ENCODE data around the gene HDAC5.
"Not testable (repeated sequence)": the region's sequence is repeated elsewhere in the genome, so short reads cannot be mapped to it uniquely, and the experiment has no call there.

Gene HDAC5

DNA sequence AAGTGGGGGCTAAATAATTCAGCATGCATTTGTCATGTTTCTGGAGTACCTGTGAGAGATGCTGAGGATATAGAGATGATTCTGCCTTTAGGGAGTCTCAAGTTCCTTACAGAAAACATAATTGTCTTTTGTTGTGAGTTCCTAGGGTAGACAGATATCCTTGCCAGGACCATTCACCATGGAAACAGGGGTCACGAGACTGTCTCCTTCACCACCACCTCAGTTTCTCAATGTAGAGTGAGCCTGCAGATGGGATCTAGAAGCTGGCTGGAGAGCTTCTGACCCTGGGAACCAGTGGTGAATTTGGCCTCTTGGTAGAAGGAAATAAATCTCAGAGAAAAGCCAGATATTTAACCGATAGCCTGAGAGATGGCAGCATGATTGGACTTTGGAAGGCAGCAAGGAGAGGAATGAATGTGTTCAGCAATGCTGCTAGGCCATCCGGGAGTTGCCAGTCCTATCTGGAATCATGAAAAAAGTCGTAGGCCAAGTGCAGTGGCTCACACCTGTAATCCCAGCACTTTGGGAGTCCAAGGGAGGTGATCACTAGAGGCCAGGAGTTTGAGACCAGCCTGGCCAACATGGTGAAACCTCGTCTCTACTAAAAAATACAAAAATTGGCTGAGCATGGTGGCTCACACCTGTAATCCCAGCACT lies 7.4 kb upstream of the HDAC5 start:
- H3K4me3 ChIP-seq (ENCODE audit: low read depth, low read length): no peak overlapping the region
- TF ChIP-seq, protein P1, sequence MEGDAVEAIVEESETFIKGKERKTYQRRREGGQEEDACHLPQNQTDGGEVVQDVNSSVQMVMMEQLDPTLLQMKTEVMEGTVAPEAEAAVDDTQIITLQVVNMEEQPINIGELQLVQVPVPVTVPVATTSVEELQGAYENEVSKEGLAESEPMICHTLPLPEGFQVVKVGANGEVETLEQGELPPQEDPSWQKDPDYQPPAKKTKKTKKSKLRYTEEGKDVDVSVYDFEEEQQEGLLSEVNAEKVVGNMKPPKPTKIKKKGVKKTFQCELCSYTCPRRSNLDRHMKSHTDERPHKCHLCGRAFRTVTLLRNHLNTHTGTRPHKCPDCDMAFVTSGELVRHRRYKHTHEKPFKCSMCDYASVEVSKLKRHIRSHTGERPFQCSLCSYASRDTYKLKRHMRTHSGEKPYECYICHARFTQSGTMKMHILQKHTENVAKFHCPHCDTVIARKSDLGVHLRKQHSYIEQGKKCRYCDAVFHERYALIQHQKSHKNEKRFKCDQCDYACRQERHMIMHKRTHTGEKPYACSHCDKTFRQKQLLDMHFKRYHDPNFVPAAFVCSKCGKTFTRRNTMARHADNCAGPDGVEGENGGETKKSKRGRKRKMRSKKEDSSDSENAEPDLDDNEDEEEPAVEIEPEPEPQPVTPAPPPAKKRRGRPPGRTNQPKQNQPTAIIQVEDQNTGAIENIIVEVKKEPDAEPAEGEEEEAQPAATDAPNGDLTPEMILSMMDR (IDR thresholded peaks at IDR 0.05; ENCODE audit: borderline replicate concordance, insufficient read depth, low read depth, low read length): no peak

DNA sequence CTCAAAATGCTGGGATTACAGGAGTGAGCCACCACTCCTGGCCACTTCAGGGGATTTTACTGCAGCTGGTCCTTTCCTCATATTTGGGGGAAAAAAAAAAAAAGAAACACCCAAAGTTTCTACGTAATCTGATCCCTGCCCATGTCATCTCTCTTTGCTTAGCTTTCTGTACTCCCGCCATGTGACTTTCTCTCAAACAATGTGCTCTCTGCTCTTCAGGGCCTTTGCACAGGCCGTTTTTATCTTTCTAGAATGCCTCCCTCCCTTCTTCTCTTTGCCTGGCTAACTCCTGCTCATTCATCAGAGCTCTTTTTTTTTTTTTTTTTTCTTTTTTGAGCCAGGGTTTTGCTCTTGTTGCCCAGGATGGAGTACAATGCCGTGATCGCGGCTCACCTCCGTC lies 4.9 kb upstream of the HDAC5 start:
- TF ChIP-seq, protein P1 (IDR thresholded peaks at IDR 0.05; ENCODE audit: borderline replicate concordance, insufficient read depth, low read depth, low read length): no peak
- H3K4me3 ChIP-seq (ENCODE audit: low read depth, low read length): no peak overlapping the region

DNA sequence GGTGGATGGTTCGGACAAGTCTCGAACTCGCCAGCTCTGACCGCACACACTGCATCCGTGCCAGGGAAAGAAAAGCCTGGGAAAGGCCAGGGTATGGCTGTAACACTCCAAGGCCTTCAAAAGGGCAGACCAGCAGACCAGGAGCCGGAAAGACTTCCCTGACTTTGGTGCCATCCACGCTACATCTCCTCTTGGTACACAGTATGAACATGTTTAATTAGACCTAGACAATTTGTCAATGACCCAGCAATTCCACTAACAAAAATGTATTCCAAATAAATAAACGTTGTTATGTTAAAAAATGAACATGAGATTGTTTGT lies 637 bp upstream of the HDAC5 start:
- TF ChIP-seq, protein P1 (IDR thresholded peaks at IDR 0.05; ENCODE audit: borderline replicate concordance, insufficient read depth, low read depth, low read length): no peak
- peak overlapping the region; percentile 44 for H3K4me3 ChIP-seq (ENCODE audit: low read depth, low read length)

DNA sequence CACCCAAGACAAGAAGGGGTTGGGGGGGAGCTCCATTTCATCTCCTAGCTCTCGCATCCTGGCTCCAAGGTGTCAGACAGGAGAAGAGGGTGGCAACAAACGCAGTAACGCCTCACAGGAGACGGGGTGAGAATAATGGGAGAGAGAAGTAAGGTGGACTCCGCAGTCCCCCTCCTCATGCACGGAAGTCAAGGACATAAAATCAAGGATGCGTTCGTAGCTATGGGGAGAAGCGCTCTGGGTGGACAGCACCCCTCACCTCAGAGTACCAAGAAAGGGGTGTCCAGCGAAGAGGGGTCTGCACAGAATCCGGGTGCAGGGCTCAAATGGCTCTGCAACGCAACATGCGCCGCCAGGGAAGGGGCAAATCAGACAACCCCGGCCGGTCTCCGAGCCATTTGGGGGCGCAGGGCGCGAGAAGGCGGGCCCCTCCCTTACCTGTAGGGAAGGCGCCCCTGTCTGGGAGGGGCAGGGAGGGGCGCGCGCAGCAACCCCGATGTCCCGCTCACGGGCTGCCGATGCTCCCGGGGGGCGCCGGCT lies 555 bp downstream of the HDAC5 start:
- TF ChIP-seq, protein P1 (IDR thresholded peaks at IDR 0.05; ENCODE audit: borderline replicate concordance, insufficient read depth, low read depth, low read length): no peak
- peak overlapping the region; percentile 71 for H3K4me3 ChIP-seq (ENCODE audit: low read depth, low read length)

DNA sequence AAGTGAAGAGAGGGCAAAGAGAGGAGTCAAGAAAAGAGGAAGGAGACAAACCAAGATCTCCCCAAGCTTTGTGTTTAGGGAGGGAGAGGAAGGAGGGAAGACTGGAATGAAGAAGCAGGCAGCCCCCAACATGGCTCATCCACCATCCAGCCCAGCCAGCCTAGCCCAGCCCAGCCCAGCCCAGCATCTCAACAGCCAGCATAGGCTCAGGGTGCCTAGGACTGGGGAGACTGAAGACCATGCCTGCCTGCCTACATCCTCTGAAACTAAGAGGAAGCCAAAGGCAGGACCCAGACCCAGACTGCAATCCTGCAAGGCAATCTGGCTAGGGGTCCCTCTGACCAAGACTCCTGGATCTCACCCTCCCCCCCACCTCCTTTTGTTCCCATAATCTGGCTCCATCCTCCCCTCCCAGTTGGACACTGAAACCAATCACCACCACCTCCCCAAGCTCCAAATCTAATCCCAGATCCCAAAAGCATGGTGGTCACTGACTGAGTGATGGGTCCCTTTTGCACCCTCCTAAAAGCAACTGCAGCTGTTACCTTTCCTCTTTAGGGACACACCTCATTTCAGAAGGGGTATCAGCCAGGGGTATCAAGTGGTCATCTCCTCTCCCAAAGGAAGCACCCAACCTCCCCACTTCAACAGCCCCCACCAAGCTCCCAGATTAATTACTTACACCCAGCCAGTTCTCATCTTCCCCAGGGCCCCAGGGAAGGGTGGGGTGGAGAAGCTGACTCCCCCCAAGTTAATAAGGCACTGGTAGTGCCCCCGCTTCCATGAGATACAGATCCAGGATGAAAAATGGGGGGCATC lies 1.2 kb downstream of the HDAC5 start:
- TF ChIP-seq, protein P1 (IDR thresholded peaks at IDR 0.05; ENCODE audit: borderline replicate concordance, insufficient read depth, low read depth, low read length): no peak
- peak overlapping the region; percentile 71 for H3K4me3 ChIP-seq (ENCODE audit: low read depth, low read length)

DNA sequence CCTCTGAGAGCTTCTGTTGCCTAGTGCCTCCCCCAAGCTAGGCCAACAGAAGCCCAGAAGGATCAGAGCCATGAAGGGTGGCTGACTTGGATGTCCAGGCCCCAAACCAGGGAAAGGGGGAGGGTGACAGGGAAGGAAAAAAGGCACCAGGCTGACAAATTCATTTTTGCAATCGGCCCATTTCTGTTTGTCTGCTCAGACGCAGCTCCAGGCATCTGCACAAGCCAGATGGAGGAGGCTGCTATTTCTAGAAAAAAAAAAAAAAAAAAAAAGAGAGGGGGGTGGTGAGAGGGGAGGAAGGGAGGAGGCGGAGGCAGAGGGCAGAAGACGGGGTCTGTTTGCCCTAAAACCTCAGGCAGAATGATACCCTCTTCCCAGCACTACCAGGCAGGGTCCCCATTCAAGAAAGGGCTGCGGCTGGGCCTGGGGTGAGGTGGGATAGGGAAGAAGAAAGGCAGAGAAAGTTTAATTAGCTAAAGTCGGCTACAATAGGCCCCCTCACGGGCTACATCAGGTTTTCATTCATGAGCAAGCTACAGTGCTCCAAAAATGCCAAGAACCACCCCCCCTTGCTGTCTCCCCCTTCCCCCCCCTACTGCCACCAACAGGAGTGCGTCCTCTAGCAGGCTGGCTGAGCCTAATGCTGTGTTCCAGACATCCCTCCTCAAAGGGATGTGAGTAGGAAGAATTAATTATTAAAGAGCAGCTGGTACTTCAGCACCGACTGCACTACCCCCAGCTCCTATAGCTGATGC lies 2.4 kb downstream of the HDAC5 start:
- no peak overlapping the region for H3K4me3 ChIP-seq (ENCODE audit: low read depth, low read length)
- TF ChIP-seq, protein P1 (IDR thresholded peaks at IDR 0.05; ENCODE audit: borderline replicate concordance, insufficient read depth, low read depth, low read length): no peak

DNA sequence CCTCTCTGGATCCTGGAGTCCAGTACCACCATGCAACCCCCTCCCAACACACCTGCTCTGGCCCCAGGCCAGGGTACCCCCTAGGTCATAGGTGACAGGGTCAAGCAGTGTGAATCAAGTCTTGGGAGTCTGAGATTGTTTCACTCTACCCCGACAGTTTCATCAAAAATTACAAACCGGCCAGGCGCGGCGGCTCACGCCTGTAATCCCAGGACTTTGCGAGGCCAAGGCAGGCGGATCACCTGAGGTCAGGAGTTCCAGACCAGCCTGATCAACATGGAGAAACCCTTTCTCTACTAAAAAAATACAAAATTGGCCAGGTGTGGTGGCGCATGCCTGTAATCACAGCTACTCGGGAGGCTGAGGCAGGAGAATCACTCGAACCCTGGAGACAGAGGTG lies 3.2 kb downstream of the HDAC5 start:
- H3K4me3 ChIP-seq (ENCODE audit: low read depth, low read length): not testable (repeated sequence)
